Stimulated activated CD4-positive, alpha-beta T cell treated with anti-CD3 and anti-CD28 coated beads, Interleukin-4, amount 100 ng/mL, for 4 hours (primary cell): ENCODE measurements around the gene BCO2.
"Not testable (repeated sequence)": the region's sequence is repeated elsewhere in the genome, so short reads cannot be mapped to it uniquely, and the experiment has no call there.

ENCODE experiments used
- DNase-seq, 2 experiments: peaks; one replicate each; pipeline ENCODE4 v3.0.0-alpha.2; 2020

Gene BCO2, protein sequence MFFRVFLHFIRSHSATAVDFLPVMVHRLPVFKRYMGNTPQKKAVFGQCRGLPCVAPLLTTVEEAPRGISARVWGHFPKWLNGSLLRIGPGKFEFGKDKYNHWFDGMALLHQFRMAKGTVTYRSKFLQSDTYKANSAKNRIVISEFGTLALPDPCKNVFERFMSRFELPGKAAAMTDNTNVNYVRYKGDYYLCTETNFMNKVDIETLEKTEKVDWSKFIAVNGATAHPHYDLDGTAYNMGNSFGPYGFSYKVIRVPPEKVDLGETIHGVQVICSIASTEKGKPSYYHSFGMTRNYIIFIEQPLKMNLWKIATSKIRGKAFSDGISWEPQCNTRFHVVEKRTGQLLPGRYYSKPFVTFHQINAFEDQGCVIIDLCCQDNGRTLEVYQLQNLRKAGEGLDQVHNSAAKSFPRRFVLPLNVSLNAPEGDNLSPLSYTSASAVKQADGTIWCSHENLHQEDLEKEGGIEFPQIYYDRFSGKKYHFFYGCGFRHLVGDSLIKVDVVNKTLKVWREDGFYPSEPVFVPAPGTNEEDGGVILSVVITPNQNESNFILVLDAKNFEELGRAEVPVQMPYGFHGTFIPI

DNA sequence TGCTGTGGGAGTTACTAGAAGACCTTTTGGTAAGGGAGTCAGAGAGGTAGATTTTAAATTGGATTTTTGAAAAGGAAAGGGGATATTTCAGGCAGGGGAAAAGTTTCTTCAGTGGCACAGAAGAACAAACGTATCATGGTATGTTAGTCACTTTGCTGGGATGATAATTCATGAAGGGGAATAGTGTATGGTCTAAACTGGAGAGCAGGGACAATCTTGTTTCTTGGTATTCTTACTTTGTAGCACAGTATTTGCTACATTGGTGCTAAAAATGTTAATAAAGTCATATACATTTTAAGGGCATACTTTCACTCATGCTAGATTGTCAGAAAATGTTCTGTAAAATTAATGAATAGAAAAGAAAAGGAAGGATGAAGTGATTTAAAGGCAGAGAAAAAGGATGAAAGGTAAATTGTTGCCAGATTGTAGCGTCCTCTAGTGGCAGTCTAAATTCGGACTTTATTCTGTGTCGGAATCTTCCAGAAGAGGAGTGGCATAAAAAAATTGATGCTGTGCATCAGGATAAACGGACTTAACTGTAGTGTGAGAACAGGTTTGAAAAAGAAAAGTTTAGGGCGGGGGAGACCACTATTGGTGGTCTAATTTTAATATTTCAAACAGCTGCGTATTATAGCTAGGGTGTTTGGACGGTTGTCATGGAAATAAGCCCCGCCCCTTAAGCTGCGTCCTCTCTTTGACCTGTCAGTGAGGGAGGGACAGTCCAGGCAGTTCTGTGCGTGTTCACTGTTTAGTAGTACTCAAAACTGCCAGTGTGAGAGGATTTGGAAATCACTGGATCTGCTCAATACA lies at the start of gene BCO2:
Gene BCO2, plus strand, starts transcription at position 724 of the 810 bp plus-strand sequence. CDS start 90 bp downstream, outside the sequence.
- peak; percentile 14 to 15 for DNase-seq

DNA sequence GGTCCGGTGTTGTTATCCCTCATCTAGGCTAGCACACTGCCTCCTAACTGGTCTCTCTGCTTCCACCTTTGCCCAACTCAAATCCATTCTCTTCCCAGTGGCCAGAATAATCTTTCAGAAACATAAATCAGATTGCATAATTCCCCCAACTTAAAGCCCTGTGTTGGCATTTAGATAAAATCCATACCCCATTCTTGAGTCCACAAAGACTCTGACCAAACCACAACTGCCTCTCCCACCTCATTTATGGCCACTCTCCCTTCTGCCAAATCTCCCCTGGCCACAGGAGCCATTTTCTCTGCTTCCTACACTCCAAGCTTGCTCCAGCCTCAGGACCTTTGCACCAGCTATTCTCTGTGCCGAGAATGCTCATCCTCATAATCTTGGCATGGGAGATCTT lies 48.3 kb upstream of the BCO2 start:
- DNase-seq, result no peak

DNA sequence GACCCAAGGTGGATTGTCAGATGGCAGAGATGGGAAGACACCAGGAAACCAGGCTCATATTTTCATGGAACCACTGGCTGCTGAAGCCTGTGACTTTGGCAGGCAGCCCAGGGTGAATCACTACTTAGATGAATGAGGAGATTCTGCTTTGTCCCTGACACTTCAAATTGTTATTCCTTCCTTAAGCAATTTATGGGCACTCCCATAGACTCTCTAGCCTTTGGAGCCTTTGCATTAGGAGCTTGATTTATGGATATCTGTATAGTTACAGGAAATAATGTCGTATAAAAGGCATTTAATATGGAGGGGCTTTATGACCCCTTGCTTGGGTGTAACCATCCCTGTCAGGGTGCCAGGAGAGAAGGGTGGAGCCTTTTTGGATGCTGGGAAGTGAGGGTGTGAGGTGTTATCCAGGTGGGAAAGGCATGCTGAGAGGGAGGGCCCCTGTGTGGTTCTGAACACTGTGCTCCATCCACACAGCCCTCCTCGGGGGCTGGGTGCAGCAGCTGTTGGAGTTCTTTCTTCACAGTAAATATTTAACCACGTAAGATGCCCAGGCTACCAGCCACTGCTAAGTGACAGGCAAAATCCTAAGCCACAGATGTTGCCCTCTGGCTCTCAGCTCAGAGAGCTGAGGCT lies 46.7 kb upstream of the BCO2 start:
- DNase-seq, result no peak

DNA sequence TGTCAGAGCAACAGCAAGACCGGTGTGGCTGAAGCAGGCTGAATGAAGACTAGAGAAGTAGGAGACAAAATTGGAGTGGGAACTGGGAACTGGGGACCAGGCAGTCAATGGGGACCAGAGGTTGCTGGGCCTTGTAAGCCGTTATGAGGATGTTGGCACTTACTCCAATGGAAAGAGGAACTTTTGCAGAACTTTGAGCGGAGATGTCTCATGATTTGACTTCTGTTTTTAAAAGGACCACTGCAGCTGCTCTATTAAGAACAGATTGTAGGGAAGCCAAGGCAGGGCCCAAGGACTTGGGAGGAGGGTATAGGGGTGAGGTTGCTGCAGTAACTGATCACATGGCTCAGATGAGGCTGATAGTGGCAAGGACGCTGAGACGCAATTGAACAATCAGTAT lies 45.7 kb upstream of the BCO2 start:
- no peak for DNase-seq

DNA sequence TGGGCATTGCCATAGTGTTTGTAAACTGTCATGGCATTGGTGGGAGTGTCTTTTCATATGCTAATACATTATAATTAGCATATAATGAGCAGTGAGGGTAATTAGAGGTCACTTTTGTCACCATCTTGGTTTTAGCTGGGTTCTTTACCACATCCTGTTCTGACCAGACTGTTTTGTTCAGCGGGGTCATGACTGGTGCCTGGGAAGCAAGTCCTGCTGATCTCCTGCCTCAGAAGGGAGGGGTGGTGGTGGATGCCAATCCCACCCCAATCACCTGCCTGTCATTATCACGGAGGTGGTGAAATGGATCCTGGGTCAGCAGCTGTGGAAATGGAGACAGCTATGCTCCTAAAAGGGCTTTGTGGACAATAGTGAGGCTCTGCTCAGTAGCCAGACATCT lies 42.6 kb upstream of the BCO2 start:
- no peak for DNase-seq

DNA sequence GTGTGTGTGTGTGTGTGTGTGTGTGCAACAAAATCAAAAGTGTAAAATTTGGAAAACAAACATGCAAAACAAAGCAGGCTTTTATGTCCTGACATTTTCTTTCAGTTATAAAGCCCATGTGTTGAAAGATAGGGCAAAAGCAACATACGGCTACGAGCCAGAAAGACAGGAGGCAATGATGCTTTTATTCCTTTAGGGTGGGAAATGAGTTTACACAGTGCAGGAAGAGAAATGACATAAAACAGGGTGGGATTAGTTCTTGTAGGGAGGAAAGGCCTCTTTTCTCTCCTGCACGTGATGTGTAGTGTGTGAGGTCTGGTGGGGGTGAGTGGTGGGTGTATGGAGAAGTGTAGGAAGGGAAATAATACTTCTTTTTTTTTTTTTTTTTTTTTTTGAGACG lies 40.8 kb upstream of the BCO2 start:
- DNase-seq, result no peak

DNA sequence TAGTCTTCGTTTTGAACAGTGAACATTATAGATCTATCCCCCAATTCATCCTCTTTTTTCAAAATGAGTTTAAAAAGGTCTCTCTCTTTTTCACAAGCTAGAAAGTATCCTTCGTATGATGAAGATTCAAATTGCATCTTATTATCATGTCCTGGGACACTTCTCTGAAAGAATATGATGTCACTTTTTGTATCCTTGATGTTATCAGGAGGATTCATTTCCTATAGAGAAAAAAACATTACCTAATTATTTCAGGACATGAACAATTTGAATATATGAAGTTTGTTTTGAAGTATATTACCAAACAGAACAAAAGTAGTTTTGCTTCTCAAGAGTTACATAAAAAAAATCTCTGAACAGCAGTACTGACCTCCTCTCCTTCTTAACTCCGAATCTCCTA lies 31.7 kb upstream of the BCO2 start:
- DNase-seq, result no peak

DNA sequence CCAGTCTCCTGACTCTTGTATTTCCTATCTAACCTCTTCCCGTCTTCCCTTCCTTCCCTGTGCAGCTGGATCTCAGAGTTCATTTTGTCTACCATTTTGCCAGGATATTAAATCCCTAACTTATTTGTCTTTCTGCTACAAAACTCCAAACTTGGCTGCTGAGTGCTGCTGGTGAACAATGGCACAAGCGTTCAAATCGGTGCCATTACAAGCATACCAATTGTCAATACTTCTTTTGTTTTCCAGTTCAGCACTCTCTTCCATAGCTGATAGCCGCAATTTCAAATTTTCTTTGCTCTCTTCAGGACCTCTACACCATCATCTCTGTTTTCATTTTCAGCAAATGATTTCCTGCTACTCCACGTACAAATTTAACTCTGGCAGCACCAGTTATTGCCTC lies 24.8 kb upstream of the BCO2 start:
- DNase-seq, result no peak

DNA sequence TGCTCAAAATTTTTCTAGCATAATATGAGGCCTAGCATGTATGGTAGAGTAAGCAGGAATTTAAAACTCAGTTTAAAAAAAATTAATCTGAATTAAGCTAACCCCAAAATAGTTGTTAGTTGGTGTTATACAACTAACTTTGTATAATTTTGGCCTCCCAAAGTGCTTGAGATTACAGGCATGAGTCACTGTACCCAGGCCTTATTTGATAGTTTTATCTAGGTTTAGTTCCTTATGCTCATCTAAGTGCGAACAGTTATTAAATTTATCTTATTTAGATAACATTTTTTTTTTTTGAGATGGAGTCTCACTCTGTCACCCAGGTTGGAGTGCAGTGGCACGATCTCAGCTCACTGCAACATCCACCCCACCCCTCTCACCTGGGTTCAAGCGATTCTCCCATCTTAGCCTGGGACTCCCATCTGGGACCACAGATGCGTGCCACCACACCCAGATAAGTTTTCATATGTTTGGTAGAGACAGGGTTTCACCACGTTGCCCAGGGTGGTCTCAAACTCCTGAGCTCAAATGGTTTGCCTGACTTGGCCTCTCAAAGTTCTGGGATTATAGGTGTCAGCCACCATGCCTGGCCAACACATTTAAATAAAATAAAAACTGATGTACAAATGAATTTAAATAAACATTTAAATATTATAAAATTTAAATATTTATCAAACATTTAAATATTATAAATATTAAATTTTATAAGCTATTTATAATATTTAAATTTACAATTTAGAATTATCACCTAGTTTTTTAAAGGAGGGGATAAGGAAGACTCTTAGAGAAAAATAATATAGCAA lies 19.0 kb upstream of the BCO2 start:
- DNase-seq, result no peak

DNA sequence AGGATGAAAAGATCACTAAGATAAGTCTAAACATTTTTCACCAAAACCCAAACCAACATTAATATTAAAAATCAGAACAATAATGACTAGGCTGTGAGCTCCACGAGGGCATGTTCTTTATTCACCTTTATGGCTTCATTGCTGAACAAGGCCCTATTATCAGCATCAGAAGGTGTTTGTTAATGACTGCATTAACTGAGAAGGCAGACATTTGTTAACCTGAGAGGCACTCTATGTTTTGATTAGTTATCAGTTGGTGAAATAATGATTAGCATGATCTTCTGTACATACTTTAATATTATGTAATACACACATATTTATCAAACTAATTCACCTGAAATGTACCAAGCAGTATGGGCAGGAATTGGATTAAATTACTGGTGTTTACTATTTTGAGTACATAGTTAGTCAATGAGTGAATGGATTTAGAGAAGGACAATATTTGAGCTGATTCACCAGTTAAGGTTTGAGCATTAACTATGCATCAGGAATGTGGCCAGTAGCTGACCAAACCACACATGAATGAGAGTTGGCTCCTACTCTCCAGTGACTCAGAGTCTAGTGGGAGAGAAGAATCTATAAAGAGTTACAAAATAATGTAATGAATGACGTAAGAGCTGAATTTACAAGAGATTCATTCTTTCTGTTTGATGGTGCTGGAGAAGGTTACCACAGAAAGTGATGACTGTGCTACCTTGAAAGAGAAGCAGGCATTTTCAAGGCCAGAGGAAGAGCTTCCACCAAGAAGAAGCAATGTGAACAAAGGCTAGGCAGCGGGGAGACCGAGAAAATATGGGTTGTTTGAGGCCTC lies 18.2 kb upstream of the BCO2 start:
- no peak for DNase-seq

DNA sequence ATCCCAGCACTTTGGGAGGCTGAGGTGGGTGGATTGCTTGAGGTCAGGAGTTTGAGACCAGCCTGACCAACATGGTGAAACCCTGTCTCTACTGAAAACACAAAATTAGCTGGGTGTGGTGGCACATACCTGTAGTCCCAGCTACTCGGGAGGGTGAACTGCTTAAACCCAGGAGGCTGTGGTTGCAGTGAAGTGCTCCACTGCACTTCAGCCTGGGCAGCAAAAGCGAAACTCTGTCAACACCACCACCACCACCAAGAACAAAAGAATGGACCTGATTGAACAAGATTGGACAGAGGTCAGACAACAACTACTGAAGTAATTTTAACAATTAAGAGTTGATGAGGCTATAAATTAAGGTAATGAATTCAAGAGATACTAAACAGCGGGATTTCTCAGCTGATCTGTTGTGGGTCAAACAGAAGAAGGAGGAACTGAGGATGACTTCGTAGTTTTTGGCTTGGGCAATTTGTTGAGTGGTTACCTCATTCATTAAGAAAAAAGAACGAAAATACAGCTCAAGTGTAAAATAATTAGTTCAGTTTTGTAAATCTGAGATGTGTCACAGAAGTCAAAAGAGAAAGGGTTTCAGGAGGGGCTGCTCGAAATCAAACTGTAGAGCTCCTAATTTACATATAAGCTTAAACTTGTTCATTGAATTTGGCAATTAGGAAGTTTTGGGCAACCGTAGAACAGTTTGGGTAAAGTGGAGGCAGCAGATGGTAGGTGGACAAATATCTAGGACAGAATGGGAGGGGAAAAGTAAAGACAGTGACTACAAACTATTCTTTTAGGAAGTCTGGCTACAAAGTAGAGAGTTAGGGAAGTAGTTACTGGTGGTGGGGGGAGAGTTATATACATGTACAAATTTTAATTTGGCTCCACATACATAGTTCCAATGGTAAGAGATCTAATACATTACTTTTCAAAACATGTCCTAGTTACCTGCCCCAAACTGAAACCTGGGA lies 15.9 kb upstream of the BCO2 start:
- no peak for DNase-seq

DNA sequence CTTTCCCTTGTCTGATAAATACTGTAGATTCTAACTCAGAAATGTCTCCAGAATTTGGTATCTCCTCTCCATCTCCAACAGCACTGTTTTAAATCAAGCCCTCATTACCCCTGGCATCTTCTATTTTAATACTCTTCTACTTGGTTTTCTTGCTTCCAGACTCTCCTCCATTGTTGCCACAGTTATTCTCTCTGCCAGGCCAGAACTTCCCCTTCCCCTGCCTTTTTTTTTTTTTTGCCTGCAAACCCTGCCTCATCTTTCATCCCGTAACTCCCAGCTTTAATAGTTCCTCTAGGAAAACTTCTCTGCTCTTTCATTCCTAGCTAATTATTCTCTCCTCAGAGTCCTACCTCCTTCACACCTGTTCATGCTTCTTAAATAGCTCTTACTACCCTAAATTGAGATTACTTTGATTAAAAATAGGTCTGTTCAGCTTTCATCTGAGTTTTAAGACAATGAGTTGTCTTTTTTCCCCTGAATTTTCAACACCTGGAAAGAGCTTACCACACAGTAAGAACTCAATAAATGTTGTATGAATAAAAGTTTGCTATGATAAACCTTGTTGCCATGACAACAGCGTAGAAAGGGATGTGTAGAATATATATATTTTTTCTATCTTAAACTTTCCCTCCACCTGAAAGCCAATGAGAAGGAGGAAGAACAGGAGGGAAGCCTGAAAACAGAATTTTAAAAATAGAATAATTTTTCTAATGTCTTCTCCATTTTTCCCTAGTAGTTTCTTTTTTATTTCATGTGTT lies 15.0 kb upstream of the BCO2 start:
- no peak for DNase-seq

DNA sequence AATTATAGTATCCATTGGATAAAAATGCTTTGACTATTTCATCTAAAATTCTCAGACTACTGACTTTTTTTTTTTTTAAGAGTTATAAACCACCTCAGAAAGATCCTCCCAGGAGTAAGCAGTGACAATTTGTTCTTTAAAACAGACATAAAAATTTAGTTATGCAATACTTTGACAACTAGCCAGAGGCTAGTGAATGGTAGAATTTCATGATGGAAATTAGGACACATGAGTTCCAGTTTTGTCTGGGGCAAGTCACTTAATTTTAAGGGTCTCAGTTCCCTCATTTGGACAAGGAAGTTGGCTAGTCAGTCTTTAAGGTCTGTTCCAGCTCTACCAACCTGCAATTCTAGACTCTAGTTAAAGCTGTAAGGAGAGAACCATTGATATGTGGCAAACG lies 14.3 kb upstream of the BCO2 start:
- no peak for DNase-seq

DNA sequence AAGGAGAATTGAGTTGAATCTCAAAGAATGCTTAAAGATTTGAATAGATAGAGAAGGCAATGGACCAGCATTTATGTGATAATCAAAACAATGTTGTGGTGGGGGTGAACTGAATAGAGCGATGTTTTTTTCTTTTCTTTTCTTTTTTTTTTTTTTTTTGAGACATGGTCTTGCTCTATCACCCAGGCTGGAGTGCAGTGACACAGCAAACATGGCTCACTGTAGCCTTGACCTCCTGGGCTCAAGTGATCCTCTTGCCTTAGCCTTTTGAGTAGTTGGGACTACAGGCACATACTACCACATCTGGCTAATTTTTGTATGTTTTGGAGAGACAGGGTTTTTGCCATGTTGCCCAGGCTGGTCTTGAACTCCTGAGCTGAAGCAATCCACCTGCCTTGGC lies 13.1 kb upstream of the BCO2 start:
- DNase-seq, result not testable (repeated sequence)

DNA sequence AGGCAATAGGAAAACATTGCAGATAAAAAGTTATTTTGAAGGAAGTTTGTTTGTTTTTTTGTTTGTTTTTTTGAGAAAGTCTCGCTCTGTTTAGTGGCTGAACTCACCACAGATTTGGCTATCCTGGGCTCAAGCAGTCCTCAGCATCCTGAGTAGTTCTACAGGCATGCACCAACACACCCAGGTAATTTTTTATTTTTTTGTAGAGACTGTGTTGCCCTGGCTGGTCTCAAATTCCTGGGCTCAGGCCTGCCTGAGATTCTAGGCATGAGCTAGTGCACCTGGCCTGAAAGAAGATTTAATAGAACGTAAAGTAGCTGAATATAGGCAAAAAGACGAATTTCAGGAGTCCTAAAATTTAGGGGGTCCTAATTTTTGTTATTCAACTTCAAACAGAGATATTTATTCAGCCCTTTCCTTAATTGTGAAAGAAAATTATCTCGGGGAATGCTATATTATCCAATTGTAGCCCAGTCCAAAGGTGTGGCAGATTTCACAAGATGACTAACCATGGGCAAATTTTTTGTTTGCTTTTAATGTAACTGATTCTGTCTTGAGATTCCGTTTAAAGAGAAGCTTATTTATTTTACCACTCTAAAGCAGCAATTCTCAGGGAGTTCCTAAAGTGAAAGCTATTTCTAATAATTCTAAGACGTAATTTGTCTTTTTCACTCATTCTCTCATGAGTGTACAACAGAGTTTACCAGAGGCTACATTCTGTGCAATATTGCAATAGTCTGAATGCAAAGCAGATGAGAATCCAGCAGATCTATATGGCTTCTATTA lies 12.4 kb upstream of the BCO2 start:
- no peak for DNase-seq

DNA sequence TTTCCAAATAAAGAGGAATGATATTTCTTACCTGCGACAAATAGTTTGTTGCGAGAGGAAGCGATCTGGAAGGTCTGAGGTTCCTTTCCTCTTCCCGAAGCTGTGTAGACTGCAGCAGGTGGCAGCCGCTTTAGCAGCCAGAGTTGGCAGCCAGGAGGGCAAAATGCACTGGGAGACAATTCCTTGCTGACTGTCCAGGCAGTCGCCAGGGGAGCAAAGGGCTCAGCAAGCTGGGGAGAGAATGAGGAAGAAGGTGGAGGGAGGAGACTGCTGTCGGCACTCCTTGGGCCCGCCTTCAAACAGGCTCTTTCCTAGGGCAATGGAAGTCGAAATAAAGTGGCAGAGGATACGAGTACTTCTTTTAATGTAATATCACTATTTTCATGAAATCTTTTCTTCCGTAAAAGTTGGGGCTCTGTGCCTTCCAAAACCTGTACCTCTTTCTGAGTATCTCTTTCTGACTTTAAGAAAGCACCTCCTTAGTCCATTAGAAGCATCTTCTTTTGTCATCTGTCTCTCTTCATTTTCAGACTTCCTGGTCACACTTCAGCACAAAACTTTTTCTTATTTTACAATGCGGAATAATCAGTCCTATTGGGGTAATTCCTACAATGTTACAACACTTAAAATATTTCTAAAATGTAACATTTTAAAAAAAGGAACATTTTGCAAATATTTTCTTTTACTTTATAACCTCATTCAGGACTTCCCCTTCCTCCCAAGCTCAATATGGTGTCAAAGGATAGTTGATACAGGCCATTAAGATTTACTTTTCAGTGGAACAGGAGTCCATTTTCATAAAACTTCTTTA lies 11.2 kb upstream of the BCO2 start, which contains the start of gene IL18:
Gene IL18, minus strand, starts transcription at position 220 of the 811 bp plus-strand sequence. CDS start 9,041 bp downstream, outside the sequence.
- no peak for DNase-seq

DNA sequence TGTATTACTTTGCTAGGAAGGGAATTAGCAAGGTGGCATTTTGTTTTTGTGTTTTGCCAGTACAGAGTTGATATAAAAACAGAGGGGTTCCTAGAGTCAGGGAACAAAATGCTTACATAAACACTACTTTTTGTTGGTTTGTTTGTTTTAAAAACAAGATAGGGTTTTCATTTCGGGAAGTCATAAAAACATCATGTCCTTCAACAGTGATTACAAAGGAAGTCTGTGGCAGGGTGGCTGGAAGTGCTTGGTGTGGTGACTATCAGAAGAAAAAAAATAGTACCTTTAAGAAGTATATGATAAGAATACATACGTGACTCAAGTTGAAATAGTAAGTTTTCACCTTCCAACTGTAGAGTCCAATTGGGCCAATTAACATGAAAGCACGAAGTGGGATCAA lies 10.3 kb upstream of the BCO2 start:
- DNase-seq, result no peak

DNA sequence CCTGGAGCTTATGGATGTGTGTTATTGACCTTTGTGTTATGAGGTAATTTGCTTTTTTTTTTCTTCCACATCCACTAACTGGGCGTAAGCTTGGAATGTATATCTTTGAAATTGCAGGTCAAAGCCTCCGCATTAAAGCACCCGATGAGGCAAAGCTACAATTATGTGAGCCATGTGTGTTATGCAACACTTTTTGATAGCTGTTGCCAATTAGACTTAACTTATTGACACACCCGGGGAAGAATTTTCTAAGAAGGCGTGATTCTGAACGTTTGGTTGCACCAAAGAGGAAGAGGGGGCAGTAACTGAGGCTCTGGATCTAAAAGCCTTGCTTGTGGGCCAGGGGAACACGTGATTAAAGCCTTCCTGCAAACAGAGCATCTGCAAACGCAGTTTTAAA lies 8.8 kb upstream of the BCO2 start:
- DNase-seq, result no peak
